Measurements from ENCODE around the gene DROSHA.

The DROSHA gene

GRCh38 chr5:31469466-31469865 lies 62.4 kb downstream of the DROSHA start:
- no peak for DNase-seq

GRCh38 chr5:31465291-31465690 lies 66.6 kb downstream of the DROSHA start:
- no peak for DNase-seq

DNA sequence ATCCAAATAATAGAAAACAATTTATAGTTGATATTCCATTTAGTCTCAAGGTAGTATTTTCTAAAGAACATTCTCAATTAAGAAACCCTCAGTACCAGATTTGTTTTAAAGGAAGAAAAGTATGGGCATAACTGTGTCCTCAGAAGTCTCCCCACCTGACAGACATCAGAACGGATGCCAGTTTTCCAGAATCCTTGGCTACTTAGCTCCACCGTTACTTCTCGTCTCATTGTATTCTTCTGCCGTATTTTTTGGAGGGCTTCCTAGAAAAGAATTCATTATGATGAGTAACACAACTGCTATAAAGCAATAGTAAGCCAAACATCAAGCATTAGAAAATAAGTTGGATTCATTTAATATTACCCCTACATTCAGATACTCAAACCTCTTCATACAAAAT lies 67.8 kb downstream of the DROSHA start:
- DNase-seq = no peak

DNA sequence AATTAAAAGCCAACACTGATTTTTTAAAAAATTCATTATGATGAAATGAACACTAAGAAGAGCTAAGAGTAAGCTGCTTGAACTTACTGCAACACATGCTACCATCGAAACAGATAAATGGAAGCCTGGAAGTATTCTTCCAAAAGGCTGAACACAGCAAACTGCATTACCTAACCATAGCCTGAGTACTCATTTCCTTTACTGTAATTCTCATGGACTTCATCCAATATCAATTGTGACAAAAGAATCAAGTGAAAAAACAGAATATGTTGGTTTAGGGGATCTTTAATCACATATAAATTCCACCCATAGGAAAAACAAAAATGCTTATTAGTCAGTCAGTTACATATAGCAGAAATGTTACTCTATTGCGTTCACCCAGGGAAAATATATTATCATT lies 68.5 kb downstream of the DROSHA start:
- DNase-seq = no peak

DNA sequence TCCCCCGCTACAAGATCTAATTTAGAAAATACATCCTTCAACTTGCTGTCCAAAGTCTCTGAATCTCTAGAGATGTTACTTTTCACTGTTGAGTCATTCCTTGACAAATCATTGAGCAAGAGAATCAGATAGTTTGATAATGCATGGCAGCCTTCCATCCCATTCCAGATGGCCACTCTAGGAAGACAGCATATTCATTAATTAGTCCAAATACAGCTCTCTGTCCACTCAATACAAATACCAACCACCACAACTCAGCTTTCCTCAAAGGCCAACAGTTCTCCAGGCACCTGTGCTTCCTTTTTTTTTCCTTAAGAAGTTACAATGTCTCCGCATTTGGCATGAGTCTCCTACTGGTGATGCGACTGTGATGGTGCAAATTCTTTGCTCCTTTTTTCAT lies 72.3 kb downstream of the DROSHA start:
- no peak for DNase-seq

DNA sequence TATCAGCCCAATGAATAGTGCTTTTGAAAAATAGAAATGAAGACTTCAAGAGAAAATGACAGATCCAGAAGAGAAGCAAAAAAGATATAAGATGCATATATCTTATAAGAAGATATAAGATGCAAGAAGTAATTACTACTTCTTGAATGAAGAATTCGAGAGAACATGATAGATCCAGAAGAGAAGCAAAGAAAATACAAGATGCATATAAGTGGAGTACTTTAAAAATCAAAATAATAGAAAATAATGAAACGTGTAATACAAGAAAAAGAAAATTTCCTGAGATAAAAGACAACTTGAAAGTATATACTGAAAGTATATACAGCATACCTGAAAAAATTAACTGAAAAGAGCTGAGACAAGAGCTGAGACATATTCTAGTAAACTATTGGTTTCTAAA lies 76.7 kb downstream of the DROSHA start:
- DNase-seq = no peak

GRCh38 chr5:31453522-31453921 lies 78.4 kb downstream of the DROSHA start:
- no peak for DNase-seq

DNA sequence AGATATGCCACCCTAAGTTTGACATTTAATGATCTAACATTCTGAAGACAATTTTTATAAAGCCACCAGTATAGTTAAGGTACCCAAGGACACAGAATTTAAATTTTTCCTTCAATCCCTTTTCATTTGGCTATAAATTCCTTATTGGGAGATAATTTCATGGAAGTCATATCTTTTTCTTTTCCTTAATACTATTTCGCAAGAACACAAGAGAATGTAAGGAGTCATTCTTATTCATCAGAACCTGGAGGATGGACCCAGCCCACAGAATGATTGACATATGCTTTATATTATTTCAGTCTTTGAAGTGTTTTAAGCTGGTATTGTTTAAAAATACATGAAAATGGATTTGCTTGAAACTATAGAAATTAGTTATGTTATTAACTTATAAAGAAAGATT lies 79.6 kb downstream of the DROSHA start:
- DNase-seq = no peak

DNA sequence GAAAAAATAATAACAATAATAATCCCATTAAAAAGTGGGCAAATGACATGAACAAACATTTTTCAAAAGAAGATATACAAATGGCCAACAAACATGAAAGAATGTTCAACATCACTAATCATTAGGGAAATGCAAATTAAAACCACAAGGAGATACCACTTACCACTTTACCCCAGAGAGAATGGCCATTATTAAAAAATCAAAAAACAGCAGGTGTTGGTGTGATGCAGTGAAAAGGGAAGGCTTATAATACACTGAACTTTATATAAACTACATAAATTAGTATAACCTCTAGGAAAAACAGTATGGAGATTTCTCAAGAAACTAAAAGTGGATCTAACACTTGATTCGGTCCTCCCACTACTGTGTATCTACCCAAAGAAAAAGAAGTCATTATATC lies 81.9 kb downstream of the DROSHA start:
- DNase-seq = no peak

GRCh38 chr5:31449174-31449573 lies 82.7 kb downstream of the DROSHA start:
- DNase-seq = no peak

GRCh38 chr5:31445041-31445600 lies 86.8 kb downstream of the DROSHA start:
- DNase-seq = no peak

DNA sequence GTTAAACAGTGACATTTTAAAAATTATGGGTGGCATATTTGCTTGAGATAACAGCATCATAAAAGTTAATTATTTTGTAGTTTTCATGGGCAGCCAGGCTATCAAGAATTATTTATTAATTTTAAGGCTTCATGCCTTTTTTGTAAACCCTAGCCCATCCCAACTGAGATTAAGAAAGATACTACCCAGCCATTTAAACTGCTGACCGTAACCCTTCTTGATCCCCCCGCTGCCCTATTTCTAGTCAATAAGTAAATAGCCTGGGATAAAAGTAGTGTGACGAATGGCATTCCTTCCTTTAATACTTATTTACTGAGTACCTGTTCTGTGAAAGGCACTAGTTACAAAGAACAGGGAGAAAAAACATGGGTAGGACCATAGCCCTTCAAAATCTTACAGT lies 88.3 kb downstream of the DROSHA start:
- DNase-seq = no peak

GRCh38 chr5:31442058-31442745 lies 89.7 kb downstream of the DROSHA start:
- DNase-seq = no peak

- no peak for DNase-seq
Measured at GRCh38 chr5:31436851-31437250, 95.0 kb downstream of the DROSHA start.

DNA sequence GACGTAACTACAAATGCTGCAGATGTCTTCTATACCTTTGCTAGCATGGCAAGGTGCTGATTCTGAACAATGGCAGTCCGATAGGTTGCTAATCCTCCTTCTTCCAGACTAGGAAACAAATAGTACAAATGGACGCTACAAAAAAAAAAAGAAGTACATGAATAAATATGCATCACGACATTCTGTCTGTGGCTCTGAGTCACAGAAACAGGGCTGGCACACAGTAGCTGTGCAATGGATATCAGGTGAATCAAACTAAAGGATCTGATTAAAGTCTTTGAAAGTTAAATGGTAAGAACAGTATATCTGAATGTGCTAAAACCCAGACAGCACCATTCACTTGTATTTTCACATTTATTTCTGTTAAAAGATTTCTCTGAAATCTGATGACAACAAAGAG lies 96.2 kb downstream of the DROSHA start:
- DNase-seq = no peak

DNA sequence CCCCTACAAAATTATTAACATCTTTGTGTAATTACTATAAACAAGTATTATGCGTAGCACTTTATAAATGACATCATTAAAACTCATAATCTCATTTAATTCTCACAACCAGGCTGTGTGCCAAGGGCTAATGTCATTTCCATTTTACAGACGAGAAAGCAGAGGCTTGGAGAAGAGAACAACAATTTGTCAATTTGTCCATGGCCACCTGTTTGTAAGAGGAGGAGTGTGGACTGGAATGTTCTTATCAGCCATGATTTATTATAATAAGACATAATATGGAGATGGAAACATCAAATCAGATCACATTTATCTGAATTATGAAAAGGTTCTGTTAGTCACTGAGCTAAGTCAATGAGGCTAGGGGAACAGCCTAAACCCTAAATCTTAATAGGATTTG lies 97.0 kb downstream of the DROSHA start:
- DNase-seq = no peak

GRCh38 chr5:31433229-31433628 lies 98.7 kb downstream of the DROSHA start:
- DNase-seq = no peak

GRCh38 chr5:31427724-31428309 lies 104.1 kb downstream of the DROSHA start:
- DNase-seq = no peak

DNA sequence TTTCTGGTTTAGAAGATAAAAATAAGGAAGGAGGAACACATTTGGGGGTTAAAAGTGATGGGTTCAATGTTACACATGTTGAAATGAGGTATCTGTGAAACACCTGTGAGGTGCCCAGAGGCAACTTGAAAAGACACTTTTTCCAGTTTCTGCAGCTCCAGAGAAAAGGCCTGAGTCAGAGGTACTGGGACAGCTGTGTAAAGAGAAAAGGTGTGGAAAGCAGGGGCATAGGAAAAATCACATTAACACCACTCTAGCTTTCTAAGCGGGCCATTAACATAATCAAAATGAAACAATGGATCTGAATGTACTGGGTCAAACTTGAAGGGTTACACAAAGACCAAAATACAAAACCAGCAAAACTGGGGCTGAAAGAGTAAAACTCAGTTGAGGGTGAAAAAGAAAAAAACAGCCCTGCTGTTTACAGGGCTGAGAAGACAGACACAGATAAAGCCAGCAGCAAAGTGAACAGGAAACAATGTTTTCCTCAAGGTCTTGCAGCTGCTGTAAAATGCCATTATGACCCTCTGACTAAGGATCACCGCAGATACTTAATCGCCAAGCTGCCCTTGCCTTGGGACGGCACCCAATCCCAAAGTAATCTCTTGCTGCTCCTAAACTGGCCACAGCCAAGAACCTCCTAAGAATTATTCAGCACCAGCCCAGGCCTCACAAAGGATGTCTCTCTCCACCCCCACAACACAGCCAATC lies 104.7 kb downstream of the DROSHA start:
- no peak for DNase-seq

- no peak for DNase-seq
Measured at GRCh38 chr5:31421806-31422586, 109.9 kb downstream of the DROSHA start.

GRCh38 chr5:31417512-31417911 lies 114.4 kb downstream of the DROSHA start:
- no peak for DNase-seq

- no peak for DNase-seq
Measured at GRCh38 chr5:31416547-31416946, 115.3 kb downstream of the DROSHA start.

DNA sequence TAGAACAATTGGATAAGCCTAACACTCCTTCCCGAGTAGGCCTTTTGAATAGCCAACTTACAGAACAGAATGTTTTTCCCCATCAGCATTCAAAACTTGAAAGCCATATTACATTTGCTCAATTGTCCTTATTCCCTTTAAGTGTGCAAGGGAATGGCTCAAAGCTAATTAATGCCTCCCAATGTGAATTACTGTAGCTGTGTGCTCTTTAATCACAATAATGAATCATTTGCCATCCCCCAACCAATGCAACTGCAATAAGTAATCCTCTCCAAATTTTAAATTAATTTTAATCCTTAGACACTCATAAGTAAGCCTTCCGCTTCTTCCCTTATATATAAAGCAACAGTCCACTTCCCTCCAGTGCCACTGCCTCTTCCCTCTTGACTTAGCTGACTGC lies 115.9 kb downstream of the DROSHA start:
- no peak for DNase-seq

All from GOT3 (cell line).